Body of pancreas (tissue), 4 donors: ENCODE measurements around the gene B4GALT7. TPM values are rescaled to one million over a fixed set of nuclear protein-coding genes. Genes with fewer than 3 reads are reported as not detected.

Experiments used
- ATAC-seq: fragments of 150-250 bp; one replicate; pipeline ENCODE4 v1.9.1; 2016
- DNase-seq, 4 donors: peaks; one replicate each; pipeline ENCODE4 v3.0.0-alpha.2; 2019
- H3K27ac ChIP-seq, 4 donors: fragments of 200-600 bp; sonication (generic); 1 replicate in 3 of 4; 2 replicates in 1 of 4; pipeline versions ENCODE4 v1.5.1 to v1.6.1; 2016 to 2019; ENCODE audit warnings: mild to moderate bottlenecking in 1 of 4, mixed read lengths in 1 of 4, moderate library complexity in 1 of 4
- H3K27me3 ChIP-seq, 2 donors: fragments of 200-600 bp; sonication (generic); one replicate each; pipeline ENCODE4 v1.6.0; 2016; ENCODE audit warnings: mild to moderate bottlenecking in 1 of 2
- H3K36me3 ChIP-seq, 2 donors: fragments of 200-600 bp; sonication (generic); replicated peaks in 1 of 2; 2 replicates each; pipeline ENCODE4 v1.5.1; 2016; ENCODE audit warnings: low read depth in 2 of 2; ENCODE audit not compliant: insufficient read depth in 1 of 2
- H3K4me1 ChIP-seq: fragments of 200-600 bp; sonication (generic); one replicate; pipeline ENCODE4 v1.6.0; 2016
- H3K4me3 ChIP-seq, 2 donors: fragments of 200-600 bp; sonication (generic); 1 replicate in 1 of 2; 2 replicates in 1 of 2; pipeline ENCODE4 v1.5.1; 2016 to 2019
- H3K9me3 ChIP-seq, 3 donors: fragments of 200-600 bp; sonication (generic); 1 replicate in 2 of 3; 2 replicates in 1 of 3; pipeline ENCODE4 v1.5.1; 2016
- POLR2A ChIP-seq, 3 donors: fragments of 450-650 bp; IDR thresholded peaks; one replicate each; pipeline ENCODE4 v1.6.1; 2016; ENCODE audit warnings: antibody characterized with exemption in 3 of 3, mild to moderate bottlenecking in 2 of 3
- WGBS, 2 donors: methylation state at CpG; one replicate each; pipeline ENCODE4 v1.1.5; 2017; 5-methylcytosine and 5-hydroxymethylcytosine counted together
- intact Hi-C: fragments of 100-400 bp; cut with DNase I; formaldehyde crosslinking; loops from one replicate; pipeline ENCODE4 v1.15.1; 2023
- total RNA-seq, 2 donors: library from RNA; depleted of rRNA; stranded (reverse); fragments of >200 nt; gene quantifications; one replicate each; pipeline ENCODE4 v1.1.0, GENCODE V29; 2016
- TF ChIP-seq, protein P1 (sequence below), 7 experiments: fragments of 450-650 bp in 4 of 7; fragments of 200-600 bp in 3 of 7; sonication (generic) in 3 of 7; IDR thresholded peaks; one replicate each; pipeline ENCODE4 v1.5.1; 2016 to 2019; ENCODE audit warnings: antibody characterized with exemption in 7 of 7

Gene B4GALT7
- total RNA-seq, 2 donors from 2014 or later, result 17.1 to 17.5 TPM

DNA sequence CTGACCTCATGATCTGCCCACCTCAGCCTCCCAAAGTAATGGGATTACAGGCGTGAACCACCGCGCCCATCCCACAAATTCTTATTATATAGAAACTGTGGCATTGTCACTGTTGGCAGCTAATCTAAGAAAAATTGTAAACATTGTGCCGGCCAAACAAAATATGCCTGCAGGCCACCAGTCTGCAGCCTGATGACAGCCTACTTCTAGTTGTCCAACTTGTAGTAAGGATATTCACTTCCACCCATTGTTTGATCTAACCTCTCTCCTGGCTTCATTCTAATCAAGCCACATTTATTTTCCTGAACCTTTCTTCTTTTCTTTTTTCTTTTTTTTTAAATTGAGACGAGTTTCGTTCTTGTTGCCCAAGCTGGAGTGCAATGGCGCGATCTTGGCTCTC is 21.6 kb upstream of the B4GALT7 start:
- Histone ChIP-seq H3K36me3 (no peaks in the 10 kb centered on the region), H3K4me1 (no peaks in the 10 kb centered on the region), H3K4me3 (no peak overlapping the region), H3K27ac (no peak overlapping the region), H3K27me3 (no peaks in the 10 kb centered on the region), H3K9me3 (no peaks in the 10 kb centered on the region)
- no peak for DNase-seq
- ATAC-seq, result no peak
- TF ChIP-seq, protein P1, sequence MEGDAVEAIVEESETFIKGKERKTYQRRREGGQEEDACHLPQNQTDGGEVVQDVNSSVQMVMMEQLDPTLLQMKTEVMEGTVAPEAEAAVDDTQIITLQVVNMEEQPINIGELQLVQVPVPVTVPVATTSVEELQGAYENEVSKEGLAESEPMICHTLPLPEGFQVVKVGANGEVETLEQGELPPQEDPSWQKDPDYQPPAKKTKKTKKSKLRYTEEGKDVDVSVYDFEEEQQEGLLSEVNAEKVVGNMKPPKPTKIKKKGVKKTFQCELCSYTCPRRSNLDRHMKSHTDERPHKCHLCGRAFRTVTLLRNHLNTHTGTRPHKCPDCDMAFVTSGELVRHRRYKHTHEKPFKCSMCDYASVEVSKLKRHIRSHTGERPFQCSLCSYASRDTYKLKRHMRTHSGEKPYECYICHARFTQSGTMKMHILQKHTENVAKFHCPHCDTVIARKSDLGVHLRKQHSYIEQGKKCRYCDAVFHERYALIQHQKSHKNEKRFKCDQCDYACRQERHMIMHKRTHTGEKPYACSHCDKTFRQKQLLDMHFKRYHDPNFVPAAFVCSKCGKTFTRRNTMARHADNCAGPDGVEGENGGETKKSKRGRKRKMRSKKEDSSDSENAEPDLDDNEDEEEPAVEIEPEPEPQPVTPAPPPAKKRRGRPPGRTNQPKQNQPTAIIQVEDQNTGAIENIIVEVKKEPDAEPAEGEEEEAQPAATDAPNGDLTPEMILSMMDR (IDR thresholded peaks at IDR 0.05), result no peak
- TF ChIP-seq POLR2A (IDR thresholded peaks at IDR 0.05), result no peak
- WGBS, 2 donors, result 82 to 91% methylated on average over 7 to 8 of the region's 8 CpGs
- intact Hi-C loops, result no loop called here

DNA sequence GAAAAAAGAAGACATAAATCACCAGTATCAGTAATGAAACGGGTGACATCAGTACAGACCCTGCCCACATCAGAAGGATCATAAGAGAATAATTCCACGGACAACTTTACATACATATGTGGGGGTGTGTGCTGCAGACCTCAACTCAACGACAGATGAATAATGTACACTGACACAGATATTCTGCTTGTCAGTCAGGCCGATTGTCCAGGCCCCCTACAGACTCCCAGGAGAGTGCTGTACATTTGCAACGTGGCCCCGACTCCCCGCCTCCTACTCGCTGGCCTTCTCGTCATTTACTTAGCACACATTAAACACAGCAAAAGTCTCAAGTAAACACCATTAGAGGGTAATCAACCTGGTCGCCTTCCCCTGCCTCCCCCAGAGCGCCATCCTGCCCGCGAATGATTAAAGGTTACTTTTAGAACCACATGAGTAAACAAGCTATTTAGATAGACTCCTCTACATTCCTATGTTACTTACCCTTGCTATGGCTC is 11.5 kb upstream of the B4GALT7 start:
- Histone ChIP-seq H3K4me1 (peaks cover 8% of the 10 kb centered on the region), H3K27ac (no peak overlapping the region), H3K27me3 (no peaks in the 10 kb centered on the region), H3K4me3 (no peak overlapping the region), H3K36me3 (peaks cover 0 to under 1% of the 10 kb centered on the region in 2 donors), H3K9me3 (no peaks in the 10 kb centered on the region)
- DNase-seq (no peak), ATAC-seq (no peak)
- intact Hi-C loops, result no loop called here
- 31 to 33% methylated on average over 13 of the region's 13 CpGs for WGBS, 2 donors
- no peak for TF ChIP-seq POLR2A (IDR thresholded peaks at IDR 0.05)
- TF ChIP-seq, protein P1 (IDR thresholded peaks at IDR 0.05), result no peak

DNA sequence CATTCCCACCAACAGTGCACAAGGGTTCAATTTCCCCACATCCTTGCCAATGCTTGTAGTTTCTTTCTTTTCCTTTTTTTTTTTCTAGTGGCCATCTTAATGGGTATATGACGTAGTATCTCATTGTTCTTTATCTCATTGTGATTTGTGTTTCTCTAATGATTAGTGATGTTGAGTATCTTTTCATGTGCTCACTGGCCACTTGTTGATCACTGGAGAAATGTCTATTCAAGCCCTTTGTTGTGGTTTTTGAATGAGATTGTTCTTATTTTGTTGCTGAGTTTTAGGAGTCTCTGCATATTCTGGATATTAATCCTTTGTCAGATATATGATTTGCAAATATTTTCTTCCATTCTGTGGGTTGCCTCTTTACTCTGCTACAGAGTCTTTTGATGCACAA is 9.5 kb upstream of the B4GALT7 start:
- H3K36me3 ChIP-seq, result peaks cover 3 to 16% of the 10 kb centered on the region in 2 donors
- WGBS, 2 donors, result 56 to 83% methylated on average over 1 of the region's 1 CpG
- peaks cover 28% of the 10 kb centered on the region for H3K4me1 ChIP-seq
- no peaks in the 10 kb centered on the region for H3K9me3 ChIP-seq
- ATAC-seq (no peak), DNase-seq (no peak)
- intact Hi-C loops, result no loop called here
- no peaks in the 10 kb centered on the region for H3K27me3 ChIP-seq
- no peak overlapping the region for H3K27ac ChIP-seq
- no peak for TF ChIP-seq POLR2A (IDR thresholded peaks at IDR 0.05)
- TF ChIP-seq, protein P1 (IDR thresholded peaks at IDR 0.05), result no peak
- H3K4me3 ChIP-seq, result no peak overlapping the region

DNA sequence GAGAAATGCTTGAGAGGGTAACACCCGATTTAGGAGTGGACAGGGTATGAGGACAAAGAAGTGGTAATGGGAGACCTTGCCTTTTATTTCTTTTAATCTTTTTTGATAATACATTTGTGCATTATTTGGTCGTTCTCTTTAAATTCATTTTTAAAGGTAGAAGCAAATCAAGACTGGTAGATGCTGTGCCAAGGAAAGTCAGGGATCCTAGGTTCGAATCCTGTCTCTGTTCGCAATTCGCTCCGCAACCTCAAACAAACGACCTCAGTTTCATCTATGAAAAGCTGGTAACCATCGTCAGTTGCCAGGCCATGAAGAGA is 8.3 kb upstream of the B4GALT7 start:
- Histone ChIP-seq H3K9me3 (no peaks in the 10 kb centered on the region), H3K27ac (peak overlapping the region in 3 of 4 donors; percentile 78 to 92 (median 85)), H3K27me3 (no peaks in the 10 kb centered on the region), H3K4me1 (peaks cover 29% of the 10 kb centered on the region), H3K4me3 (peak overlapping the region in 1 of 2 donors; percentile 98), H3K36me3 (peaks cover 3 to 23% of the 10 kb centered on the region in 2 donors)
- 11 to 14% methylated on average over 8 of the region's 8 CpGs for WGBS, 2 donors
- ATAC-seq (no peak), DNase-seq (no peak)
- TF ChIP-seq, protein P1 (IDR thresholded peaks at IDR 0.05), result no peak
- no peak for TF ChIP-seq POLR2A (IDR thresholded peaks at IDR 0.05)
- intact Hi-C loops, result no loop called here
